ENCODE data around the gene ATRN.

The ATRN gene

GRCh38 chr20:3658716-3659491 lies 188.1 kb downstream of the ATRN start:
- peak overlapping the region; percentile 38 for H3K4me3 Mint-ChIP-seq
- H3K36me3 Mint-ChIP-seq: no peaks in the 10 kb centered on the region
- H3K27ac Mint-ChIP-seq: no peak overlapping the region
- ATAC-seq (peak; percentile 77), DNase-seq (ENCODE audit: low spot score in 2 of 2) (no peak)
- no peaks in the 10 kb centered on the region for H3K9me3 Mint-ChIP-seq
- peaks cover 28% of the 10 kb centered on the region for H3K4me1 Mint-ChIP-seq

GRCh38 chr20:3659492-3660261 lies 188.9 kb downstream of the ATRN start:
- no peak for ATAC-seq
- no peaks in the 10 kb centered on the region for H3K36me3 Mint-ChIP-seq
- no peak for DNase-seq (ENCODE audit: low spot score in 2 of 2)
- H3K4me3 Mint-ChIP-seq: peak overlapping the region; percentile 38
- peaks cover 28% of the 10 kb centered on the region for H3K4me1 Mint-ChIP-seq
- no peak overlapping the region for H3K27ac Mint-ChIP-seq
- no peaks in the 10 kb centered on the region for H3K9me3 Mint-ChIP-seq

DNA sequence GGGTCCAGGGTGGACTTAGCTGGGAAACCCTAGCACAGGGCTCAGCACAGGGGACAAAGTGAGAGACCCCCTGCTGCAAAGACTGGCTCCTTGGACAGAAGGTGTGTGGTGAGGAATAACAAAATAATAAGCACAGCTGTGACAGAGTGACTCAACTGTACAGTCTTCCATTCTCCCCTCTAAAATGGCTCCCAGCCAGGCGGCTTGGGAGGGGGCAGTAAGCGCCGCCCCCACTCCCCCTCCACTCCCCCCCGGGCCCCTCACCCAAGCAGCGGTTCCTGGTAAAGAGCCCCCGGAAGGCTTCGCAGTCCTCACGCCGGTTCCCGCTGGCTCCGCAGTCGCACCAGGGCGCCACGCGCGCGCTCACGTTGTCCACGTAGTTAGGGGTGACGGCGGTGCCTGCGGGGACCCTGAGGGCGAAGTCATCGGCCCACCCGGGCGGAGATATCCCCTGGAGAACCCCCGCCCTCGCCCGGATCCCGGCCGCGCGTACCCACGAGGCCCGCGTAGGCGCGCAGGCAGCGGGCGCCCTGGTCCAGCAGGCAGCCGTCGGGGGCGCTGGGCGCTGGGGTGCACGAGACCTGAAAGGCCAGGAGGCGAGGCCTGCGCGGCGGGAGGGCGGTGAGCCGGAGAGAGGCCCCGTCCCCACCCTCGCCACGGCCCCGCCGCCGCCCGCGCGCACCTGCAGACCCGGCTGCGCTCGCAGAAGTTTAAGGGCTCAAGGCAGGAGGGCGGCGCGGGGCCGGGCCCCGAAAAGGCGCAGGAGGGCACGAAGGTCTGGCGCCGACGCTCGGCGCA lies 189.6 kb downstream of the ATRN start:
- DNase-seq (ENCODE audit: low spot score in 2 of 2) (no peak), ATAC-seq (no peak)
- peak overlapping the region; percentile 38 for H3K4me3 Mint-ChIP-seq
- peaks cover 30% of the 10 kb centered on the region for H3K4me1 Mint-ChIP-seq
- H3K36me3 Mint-ChIP-seq: no peaks in the 10 kb centered on the region
- H3K9me3 Mint-ChIP-seq: no peaks in the 10 kb centered on the region
- H3K27ac Mint-ChIP-seq: no peak overlapping the region

GRCh38 chr20:3661060-3661813 lies 190.4 kb downstream of the ATRN start:
- DNase-seq (ENCODE audit: low spot score in 2 of 2): no peak
- H3K9me3 Mint-ChIP-seq: no peaks in the 10 kb centered on the region
- peaks cover 6% of the 10 kb centered on the region for H3K36me3 Mint-ChIP-seq
- ATAC-seq: no peak
- no peak overlapping the region for H3K27ac Mint-ChIP-seq
- H3K4me3 Mint-ChIP-seq: peak overlapping the region; percentile 10
- peaks cover 38% of the 10 kb centered on the region for H3K4me1 Mint-ChIP-seq

DNA sequence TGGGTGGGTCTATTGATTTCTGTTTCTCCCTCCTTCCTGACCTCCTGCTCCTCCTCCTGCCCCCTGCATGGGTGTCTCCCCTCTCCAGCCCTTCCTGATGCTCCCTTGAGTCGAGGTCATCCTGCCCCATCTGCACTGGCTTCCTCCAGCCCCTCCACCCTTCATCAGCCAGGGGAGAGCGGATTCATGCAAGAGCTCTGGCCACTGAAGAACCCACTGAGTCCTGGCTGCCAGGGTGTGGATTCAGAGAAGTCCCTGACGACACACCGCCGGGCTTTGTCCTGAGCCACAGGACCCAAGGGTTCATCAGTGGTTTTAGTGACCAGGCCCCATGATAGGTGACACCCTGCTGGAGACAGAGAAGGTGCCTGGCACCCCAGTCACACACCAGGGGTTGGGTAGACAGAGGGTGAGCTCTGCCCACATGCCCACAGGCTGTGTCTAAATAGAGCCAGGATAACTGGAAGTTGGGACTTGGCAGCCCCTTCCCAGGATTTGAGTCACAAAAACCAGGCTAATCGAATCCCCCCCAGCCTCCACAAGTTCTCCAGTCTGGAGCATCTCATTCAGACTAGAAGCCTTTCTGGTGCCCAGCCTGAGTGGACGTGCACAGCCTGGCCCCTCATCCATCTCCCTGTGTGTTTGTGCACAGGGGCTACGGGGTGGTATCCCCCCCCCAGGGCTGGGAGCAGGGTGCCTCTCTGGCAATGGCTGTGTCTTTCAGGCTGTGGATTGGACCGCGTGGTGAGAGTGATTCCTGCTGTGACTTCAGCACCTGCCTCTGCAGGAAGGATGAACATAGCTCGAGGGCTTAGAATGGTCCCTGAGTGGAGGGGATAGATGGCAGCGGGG lies 191.2 kb downstream of the ATRN start:
- DNase-seq (ENCODE audit: low spot score in 2 of 2): no peak
- Mint-ChIP-seq H3K36me3 (peaks cover 6% of the 10 kb centered on the region), H3K4me1 (peaks cover 45% of the 10 kb centered on the region), H3K27ac (no peak overlapping the region), H3K4me3 (peak overlapping the region; percentile 10), H3K9me3 (no peaks in the 10 kb centered on the region)
- no peak for ATAC-seq

GRCh38 chr20:3663031-3663701 lies 192.3 kb downstream of the ATRN start, which contains the start of gene GFRA4:
TSS of gene GFRA4 (minus strand) at chr20:3663399. CDS start at chr20:3663399, 0 bp downstream.
- ATAC-seq (no peak), DNase-seq (ENCODE audit: low spot score in 2 of 2) (no peak)
- H3K4me1 Mint-ChIP-seq: peaks cover 52% of the 10 kb centered on the region
- no peak within 1 kb of the TSS for H3K4me3 Mint-ChIP-seq
- peaks cover 6% of the 10 kb centered on the region for H3K36me3 Mint-ChIP-seq
- H3K9me3 Mint-ChIP-seq: no peaks in the 10 kb centered on the region
- H3K27ac Mint-ChIP-seq: no peak within 1 kb of the TSS

DNA sequence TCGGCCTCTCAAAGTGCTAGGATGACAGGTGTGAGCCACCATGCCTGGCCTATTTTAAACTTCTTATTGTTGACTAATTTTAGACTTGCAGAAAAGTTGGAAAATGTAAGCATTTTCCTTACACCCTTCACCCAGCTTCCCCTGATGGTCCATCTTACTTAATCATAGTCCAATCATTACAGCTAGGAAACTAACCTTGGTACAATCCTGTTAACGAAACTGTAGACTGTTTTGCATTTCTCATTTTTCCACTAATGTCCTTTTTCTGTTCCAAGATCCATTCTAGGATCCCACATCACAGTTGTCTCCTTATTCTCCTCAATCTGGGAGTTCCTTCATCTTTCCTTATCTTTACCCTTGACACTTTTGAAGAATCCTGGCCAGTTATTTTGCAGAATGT lies 193.0 kb downstream of the ATRN start:
- peaks cover 6% of the 10 kb centered on the region for H3K36me3 Mint-ChIP-seq
- no peaks in the 10 kb centered on the region for H3K9me3 Mint-ChIP-seq
- DNase-seq (ENCODE audit: low spot score in 2 of 2): no peak
- H3K4me1 Mint-ChIP-seq: peaks cover 48% of the 10 kb centered on the region
- ATAC-seq: no peak
- H3K4me3 Mint-ChIP-seq: no peak overlapping the region
- no peak overlapping the region for H3K27ac Mint-ChIP-seq

- Mint-ChIP-seq H3K27ac (peak overlapping the region; percentile 57), H3K9me3 (no peaks in the 10 kb centered on the region)
These were observed 196.7 kb downstream of the ATRN start for GRCh38 chr20:3667434-3668037.

DNA sequence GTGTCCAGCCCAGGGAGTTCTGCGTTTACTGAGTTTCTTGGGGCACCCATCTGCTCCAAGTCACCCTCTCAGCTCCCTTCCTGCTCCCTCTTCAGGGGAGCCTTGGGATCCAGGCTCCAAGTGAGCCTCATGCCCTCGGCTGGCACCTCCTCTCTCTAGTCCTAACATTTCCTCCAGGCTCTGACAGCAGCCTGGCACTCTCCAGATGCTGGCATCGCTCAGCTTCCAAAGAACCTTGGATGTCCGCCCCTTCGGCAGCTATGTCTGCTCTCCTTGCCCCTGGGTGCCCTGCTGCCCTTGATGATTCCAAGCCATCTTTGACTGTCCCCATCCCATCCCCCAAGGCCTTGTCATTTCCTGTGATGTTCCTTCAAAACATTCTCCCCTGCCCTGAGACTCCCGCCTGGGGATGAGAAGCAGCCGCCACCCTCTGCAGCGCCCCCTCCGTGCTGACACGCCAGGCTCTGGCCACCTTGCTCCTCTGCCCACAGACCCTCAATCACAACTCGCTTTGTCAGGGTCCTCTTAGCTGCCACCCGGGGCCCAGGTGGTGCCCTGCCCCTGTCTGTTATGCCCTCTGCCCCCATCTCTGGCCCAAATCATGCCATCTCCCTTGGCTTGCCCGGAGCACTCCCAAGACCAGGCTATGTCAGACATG lies 199.0 kb downstream of the ATRN start:
- no peaks in the 10 kb centered on the region for H3K9me3 Mint-ChIP-seq
- peak overlapping the region; percentile 33 for H3K27ac Mint-ChIP-seq
- DNase-seq (ENCODE audit: low spot score in 2 of 2) (no peak), ATAC-seq (no peak)
- peaks cover 6% of the 10 kb centered on the region for H3K36me3 Mint-ChIP-seq
- no peak overlapping the region for H3K4me3 Mint-ChIP-seq
- H3K4me1 Mint-ChIP-seq: peaks cover 35% of the 10 kb centered on the region

More at GRCh38 chr20:3667434-3668037, 196.7 kb downstream of the ATRN start:
- peaks cover 6% of the 10 kb centered on the region for H3K36me3 Mint-ChIP-seq
- no peak overlapping the region for H3K4me3 Mint-ChIP-seq
- peaks cover 41% of the 10 kb centered on the region for H3K4me1 Mint-ChIP-seq
- DNase-seq (ENCODE audit: low spot score in 2 of 2) (no peak), ATAC-seq (no peak)

- H3K27ac Mint-ChIP-seq: peak overlapping the region; percentile 33
- DNase-seq (ENCODE audit: low spot score in 2 of 2): no peak
- peaks cover 33% of the 10 kb centered on the region for H3K4me1 Mint-ChIP-seq
- H3K9me3 Mint-ChIP-seq: no peaks in the 10 kb centered on the region
- no peak for ATAC-seq
- H3K4me3 Mint-ChIP-seq: no peak overlapping the region
- peaks cover 6% of the 10 kb centered on the region for H3K36me3 Mint-ChIP-seq
These were observed 199.7 kb downstream of the ATRN start for GRCh38 chr20:3670511-3670910.

DNA sequence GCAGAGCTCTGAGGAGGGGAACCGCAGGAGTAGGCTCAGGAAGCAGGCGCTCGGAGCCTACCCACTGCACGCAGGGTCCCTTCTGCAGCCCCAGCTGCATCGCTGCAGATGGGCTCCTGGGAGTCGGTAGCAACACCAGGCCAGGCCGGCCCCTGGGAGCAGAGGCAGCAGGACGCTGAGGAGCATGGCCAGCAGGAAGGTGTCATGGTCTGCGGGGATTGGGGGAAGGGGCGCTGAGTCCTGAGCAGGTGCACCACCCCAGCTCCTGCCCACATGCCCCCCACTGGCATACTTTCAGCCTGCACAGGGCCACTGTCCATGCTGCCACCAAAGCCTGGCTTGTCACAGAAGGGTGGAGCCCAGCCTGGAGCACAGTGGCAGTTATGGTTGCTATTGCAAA lies 200.1 kb downstream of the ATRN start:
- peaks cover 2% of the 10 kb centered on the region for H3K36me3 Mint-ChIP-seq
- no peaks in the 10 kb centered on the region for H3K9me3 Mint-ChIP-seq
- peaks cover 28% of the 10 kb centered on the region for H3K4me1 Mint-ChIP-seq
- no peak overlapping the region for H3K27ac Mint-ChIP-seq
- no peak overlapping the region for H3K4me3 Mint-ChIP-seq
- DNase-seq (ENCODE audit: low spot score in 2 of 2) (no peak), ATAC-seq (no peak)

- ATAC-seq: no peak
- Mint-ChIP-seq H3K27ac (no peak overlapping the region), H3K4me1 (peaks cover 26% of the 10 kb centered on the region), H3K36me3 (no peaks in the 10 kb centered on the region), H3K9me3 (no peaks in the 10 kb centered on the region), H3K4me3 (peak overlapping the region; percentile 29)
- DNase-seq (ENCODE audit: low spot score in 2 of 2): no peak
These were observed 201.2 kb downstream of the ATRN start for GRCh38 chr20:3671986-3672546.
